ENCODE measurements around the gene PLPP7.

PLPP7 gene

DNA sequence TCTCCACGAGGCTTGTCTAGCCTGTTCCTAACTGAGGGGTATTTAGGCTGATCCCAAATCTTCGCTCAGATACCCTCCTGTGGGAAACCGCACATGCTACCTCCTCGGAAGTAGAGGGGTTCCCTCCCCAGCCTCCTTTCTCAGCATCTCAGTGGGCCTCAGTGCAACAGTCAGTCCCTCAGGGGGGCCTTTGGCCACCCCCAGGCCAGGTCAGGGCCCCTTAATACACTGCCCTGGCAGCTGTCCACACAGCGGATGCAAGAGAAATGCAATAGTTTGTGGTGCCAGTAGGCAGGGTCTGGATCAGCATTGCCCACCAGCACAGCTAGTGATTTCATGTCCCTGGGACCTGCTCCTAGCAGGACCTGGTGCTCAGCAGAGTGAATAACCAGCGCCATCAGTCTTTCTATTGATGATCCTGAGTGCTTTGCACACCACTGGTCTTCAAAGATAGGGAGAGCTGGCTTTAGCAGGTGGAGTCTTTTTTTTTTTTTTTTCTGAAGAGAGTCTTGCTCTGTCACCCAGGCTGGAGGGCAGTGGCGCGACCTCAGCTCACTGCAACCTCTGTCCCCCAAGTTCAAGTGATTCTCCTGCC lies 7.5 kb downstream of the PLPP7 start:
- H3K4me3 ChIP-seq (ENCODE audit: low read depth, low read length), result no peak overlapping the region
- no peak for TF ChIP-seq CTCF (IDR thresholded peaks at IDR 0.05; ENCODE audit: low read depth, low read length)

DNA sequence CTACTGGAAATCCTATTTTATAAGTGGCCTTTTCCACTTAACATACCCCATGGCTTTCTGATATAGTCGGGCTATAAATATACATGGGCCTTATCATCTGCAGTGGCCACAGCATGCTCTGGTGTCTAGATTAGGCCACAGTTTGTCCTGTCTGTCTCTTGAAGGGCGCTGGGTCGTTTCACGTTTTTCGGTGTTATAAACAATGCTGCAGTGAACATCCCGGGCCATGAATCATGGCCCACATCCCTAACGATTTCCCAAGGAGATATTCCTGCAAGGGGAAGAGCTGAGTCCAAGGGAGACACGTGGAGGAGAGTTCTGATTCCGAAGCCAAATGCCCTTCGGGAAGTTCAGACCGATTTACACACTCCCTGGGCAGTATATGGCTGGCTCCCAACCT lies 8.4 kb downstream of the PLPP7 start:
- H3K4me3 ChIP-seq (ENCODE audit: low read depth, low read length), result no peak overlapping the region
- no peak for TF ChIP-seq CTCF (IDR thresholded peaks at IDR 0.05; ENCODE audit: low read depth, low read length)

DNA sequence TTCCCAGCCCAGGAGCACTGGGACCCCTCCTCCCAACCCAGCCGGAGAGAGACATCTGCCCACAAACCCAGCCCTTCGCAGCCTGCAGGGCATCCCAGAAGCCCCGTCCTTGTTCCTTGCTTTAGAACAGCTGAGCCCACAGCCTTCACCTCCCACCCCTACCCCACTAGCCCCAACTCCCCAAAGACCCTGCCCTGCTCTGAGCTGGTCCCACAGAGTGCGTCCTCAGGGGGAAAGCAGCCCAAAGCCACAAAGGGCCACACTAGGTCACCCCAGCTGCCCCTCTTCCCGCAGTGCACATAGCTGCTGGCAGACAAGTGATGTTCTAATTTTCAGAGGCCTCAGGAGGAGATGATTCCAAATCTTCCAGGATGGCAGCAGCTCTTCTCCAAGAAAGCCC lies 8.8 kb downstream of the PLPP7 start:
- no peak overlapping the region for H3K4me3 ChIP-seq (ENCODE audit: low read depth, low read length)
- no peak for TF ChIP-seq CTCF (IDR thresholded peaks at IDR 0.05; ENCODE audit: low read depth, low read length)

GRCh38 chr9:131298816-131299215 lies 9.3 kb downstream of the PLPP7 start:
- no peak for TF ChIP-seq CTCF (IDR thresholded peaks at IDR 0.05; ENCODE audit: low read depth, low read length)
- H3K4me3 ChIP-seq (ENCODE audit: low read depth, low read length), result no peak overlapping the region

DNA sequence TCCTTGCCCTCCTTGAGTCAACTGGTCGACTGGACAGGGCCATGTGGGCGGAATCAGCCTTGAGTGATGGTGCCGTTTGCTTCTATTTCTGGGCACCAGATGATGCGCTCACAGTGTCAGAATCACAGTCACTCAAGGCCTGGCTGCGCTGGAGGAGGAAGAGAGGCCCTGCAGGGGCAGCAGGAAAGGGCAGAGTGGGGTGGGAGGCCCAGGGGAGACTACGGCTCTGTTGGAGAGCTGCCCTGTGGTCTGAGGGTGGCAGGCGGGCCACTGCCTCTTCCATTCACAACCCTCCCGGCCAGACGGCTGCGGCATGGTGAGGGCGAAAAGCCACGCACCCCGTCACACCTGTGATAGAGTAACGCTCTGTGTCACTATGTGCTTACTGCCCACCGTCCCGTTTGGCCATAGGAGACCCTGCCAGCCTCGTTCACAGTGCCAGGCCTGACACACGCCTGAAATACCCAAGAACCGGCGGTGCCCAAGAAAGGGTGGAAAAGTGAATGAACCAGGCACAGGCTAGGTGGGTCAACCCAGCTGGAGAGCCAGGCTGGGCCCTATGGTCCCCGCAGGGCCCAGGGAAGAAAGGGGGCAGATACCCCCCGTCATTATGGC lies 9.9 kb downstream of the PLPP7 start:
- no peak overlapping the region for H3K4me3 ChIP-seq (ENCODE audit: low read depth, low read length)
- TF ChIP-seq CTCF (IDR thresholded peaks at IDR 0.05; ENCODE audit: low read depth, low read length), result no peak

DNA sequence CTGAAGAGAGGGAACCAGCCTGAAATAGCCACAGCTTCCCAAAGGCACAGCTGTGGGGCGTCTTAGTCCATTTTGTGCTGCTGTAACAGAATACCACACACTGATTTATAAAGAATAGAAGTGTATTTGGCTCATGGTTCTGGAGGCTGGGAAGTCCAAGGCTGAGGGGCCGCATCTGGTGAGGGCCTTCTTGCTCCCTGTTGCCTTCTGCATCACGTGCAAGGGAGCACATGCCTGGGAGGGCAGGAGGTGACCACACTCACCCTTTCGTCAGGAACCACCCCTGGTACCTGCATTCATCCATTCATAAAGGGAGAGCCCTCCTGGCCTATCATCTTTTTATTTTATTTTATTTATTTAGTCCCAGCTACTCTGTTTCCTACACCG lies 10.4 kb downstream of the PLPP7 start:
- H3K4me3 ChIP-seq (ENCODE audit: low read depth, low read length), result no peak overlapping the region
- no peak for TF ChIP-seq CTCF (IDR thresholded peaks at IDR 0.05; ENCODE audit: low read depth, low read length)

DNA sequence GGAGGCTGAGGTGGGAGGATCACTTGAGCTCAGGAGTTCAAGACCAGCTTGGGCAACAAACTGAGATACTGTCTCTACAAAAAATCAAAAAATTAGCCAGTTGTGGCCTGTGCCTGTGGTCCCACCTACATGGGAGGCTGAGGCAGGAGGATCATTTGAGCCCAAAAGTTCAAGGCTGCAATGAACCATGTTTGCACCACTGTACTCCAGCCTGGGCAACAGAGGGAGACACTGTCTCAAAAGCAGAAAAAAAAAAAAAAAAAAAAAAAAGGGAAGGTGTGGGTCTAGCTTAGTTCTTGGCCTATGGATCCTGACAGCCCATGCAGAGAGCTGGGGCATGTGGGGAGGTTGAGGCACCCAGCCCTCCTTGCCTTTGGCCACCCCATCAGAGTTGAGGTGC lies 10.9 kb downstream of the PLPP7 start:
- no peak for TF ChIP-seq CTCF (IDR thresholded peaks at IDR 0.05; ENCODE audit: low read depth, low read length)
- H3K4me3 ChIP-seq (ENCODE audit: low read depth, low read length), result no peak overlapping the region
